ENCODE results near the gene MAD1L1. TPM values are rescaled to one million over a fixed set of nuclear protein-coding genes. Genes with fewer than 3 reads are reported as not detected.

The MAD1L1 gene
- total RNA-seq, 6 experiments from 2014 or later: 15.1 to 37.4 (median 20.5) TPM

GRCh38 chr7:1885465-1886226 lies 347.1 kb downstream of the MAD1L1 start:
- H3K27me3 ChIP-seq: no peaks in the 10 kb centered on the region
- WGBS (ENCODE audit: insufficient coverage, low coverage, low lambda C conversion rate, missing lambda C conversion rate): 95% methylated on average over 15 of the region's 28 CpGs
- DNase-seq (no peak), ATAC-seq (no peak)
- intact Hi-C loops (cut with DNase I): no loop called here
- H3K9me3 ChIP-seq: no peaks in the 10 kb centered on the region
- H3K27ac ChIP-seq: no peak overlapping the region
- H3K4me3 ChIP-seq: no peak overlapping the region
- TF ChIP-seq CTCF (IDR thresholded peaks at IDR 0.05): no peak
- no peaks in the 10 kb centered on the region for H3K36me3 ChIP-seq
- H3K4me1 ChIP-seq: no peaks in the 10 kb centered on the region

GRCh38 chr7:1884583-1885350 lies 348.0 kb downstream of the MAD1L1 start:
- 94% methylated on average over 7 of the region's 26 CpGs for WGBS (ENCODE audit: insufficient coverage, low coverage, low lambda C conversion rate, missing lambda C conversion rate)
- no peak for ATAC-seq
- Histone ChIP-seq H3K27ac (no peak overlapping the region), H3K9me3 (no peaks in the 10 kb centered on the region), H3K27me3 (no peaks in the 10 kb centered on the region), H3K36me3 (no peaks in the 10 kb centered on the region), H3K4me3 (no peak overlapping the region), H3K4me1 (no peaks in the 10 kb centered on the region)
- no peak for DNase-seq
- intact Hi-C loops (cut with DNase I): no loop called here
- TF ChIP-seq CTCF (IDR thresholded peaks at IDR 0.05) (no peak), POLR2A (IDR thresholded peaks at IDR 0.05) (no peak)

- H3K36me3 ChIP-seq: no peaks in the 10 kb centered on the region
- ATAC-seq (peak in 3 of 4 donors; percentile 7 to 28 (median 19)), DNase-seq (no peak)
- WGBS (ENCODE audit: insufficient coverage, low coverage, low lambda C conversion rate, missing lambda C conversion rate): 97% methylated on average over 7 of the region's 30 CpGs
- TF ChIP-seq POLR2A (IDR thresholded peaks at IDR 0.05): no peak
- TF ChIP-seq CTCF (IDR thresholded peaks at IDR 0.05): peak in 2 of 4 donors; percentile 7 to 19
- no peaks in the 10 kb centered on the region for H3K27me3 ChIP-seq
- no peaks in the 10 kb centered on the region for H3K4me1 ChIP-seq
- no peaks in the 10 kb centered on the region for H3K9me3 ChIP-seq
- H3K27ac ChIP-seq: no peak overlapping the region
- H3K4me3 ChIP-seq: no peak overlapping the region
- intact Hi-C loops (cut with DNase I): no loop called here
These were observed 348.7 kb downstream of the MAD1L1 start for GRCh38 chr7:1883834-1884582.

- Histone ChIP-seq H3K36me3 (no peaks in the 10 kb centered on the region), H3K4me1 (no peaks in the 10 kb centered on the region), H3K9me3 (no peaks in the 10 kb centered on the region), H3K27ac (no peak overlapping the region), H3K27me3 (no peaks in the 10 kb centered on the region), H3K4me3 (no peak overlapping the region)
- DNase-seq (peak in 1 of 3 donors; percentile 45), ATAC-seq (no peak)
- no peak for TF ChIP-seq CTCF (IDR thresholded peaks at IDR 0.05)
- TF ChIP-seq POLR2A (IDR thresholded peaks at IDR 0.05): no peak
- intact Hi-C loops (cut with DNase I): no loop called here
- WGBS (ENCODE audit: insufficient coverage, low coverage, low lambda C conversion rate, missing lambda C conversion rate): 71% methylated on average over 8 of the region's 18 CpGs
These were observed 349.5 kb downstream of the MAD1L1 start for GRCh38 chr7:1883031-1883761.
